HG03378 (cell line): ENCODE data around the gene LONP2.

Source experiments
- ATAC-seq: cut with Tn5 transposase; IDR thresholded peaks from one replicate; pipeline ENCODE4 v1.9.1; 2021; ENCODE audit warnings: mild to moderate bottlenecking, moderate library complexity; ENCODE audit not compliant: unreplicated experiment

LONP2 gene, protein sequence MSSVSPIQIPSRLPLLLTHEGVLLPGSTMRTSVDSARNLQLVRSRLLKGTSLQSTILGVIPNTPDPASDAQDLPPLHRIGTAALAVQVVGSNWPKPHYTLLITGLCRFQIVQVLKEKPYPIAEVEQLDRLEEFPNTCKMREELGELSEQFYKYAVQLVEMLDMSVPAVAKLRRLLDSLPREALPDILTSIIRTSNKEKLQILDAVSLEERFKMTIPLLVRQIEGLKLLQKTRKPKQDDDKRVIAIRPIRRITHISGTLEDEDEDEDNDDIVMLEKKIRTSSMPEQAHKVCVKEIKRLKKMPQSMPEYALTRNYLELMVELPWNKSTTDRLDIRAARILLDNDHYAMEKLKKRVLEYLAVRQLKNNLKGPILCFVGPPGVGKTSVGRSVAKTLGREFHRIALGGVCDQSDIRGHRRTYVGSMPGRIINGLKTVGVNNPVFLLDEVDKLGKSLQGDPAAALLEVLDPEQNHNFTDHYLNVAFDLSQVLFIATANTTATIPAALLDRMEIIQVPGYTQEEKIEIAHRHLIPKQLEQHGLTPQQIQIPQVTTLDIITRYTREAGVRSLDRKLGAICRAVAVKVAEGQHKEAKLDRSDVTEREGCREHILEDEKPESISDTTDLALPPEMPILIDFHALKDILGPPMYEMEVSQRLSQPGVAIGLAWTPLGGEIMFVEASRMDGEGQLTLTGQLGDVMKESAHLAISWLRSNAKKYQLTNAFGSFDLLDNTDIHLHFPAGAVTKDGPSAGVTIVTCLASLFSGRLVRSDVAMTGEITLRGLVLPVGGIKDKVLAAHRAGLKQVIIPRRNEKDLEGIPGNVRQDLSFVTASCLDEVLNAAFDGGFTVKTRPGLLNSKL

DNA sequence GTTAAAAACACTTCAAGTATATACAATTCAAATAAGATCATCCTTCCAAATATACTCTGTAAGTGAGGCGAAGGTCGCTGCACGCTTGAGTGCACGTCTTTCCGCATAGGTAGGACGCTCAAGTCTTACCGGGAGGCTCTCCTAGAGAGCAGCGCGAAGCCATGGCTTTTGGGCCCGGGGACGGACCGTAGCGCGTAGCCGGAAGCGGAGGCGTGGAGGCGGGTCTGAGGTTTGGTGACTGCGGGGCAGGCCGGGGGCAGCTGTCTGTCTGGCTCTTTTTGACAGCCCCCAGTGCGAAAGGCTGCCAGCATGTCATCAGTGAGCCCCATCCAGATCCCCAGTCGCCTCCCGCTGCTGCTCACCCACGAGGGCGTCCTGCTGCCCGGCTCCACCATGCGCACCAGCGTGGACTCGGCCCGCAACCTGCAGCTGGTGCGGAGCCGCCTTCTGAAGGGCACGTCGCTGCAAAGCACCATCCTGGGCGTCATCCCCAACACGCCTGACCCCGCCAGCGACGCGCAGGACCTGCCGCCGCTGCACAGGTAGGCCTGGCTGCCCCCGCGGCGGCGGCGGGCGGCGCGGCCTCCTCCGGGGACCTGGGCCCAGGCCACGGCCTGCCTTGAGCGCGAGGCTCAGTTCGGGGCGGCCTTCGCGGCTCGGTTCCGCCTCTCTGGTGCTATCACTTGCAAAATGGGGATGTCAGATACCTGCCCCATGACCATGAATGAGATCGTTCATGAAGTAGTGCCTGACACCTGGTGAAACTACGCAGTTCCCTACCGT is at the start of gene LONP2:
Gene LONP2, plus strand, starts transcription at position 221 of the 783 bp plus-strand sequence. Its CDS starts 89 bp downstream, at position 310.
- peak; percentile 96 for ATAC-seq

DNA sequence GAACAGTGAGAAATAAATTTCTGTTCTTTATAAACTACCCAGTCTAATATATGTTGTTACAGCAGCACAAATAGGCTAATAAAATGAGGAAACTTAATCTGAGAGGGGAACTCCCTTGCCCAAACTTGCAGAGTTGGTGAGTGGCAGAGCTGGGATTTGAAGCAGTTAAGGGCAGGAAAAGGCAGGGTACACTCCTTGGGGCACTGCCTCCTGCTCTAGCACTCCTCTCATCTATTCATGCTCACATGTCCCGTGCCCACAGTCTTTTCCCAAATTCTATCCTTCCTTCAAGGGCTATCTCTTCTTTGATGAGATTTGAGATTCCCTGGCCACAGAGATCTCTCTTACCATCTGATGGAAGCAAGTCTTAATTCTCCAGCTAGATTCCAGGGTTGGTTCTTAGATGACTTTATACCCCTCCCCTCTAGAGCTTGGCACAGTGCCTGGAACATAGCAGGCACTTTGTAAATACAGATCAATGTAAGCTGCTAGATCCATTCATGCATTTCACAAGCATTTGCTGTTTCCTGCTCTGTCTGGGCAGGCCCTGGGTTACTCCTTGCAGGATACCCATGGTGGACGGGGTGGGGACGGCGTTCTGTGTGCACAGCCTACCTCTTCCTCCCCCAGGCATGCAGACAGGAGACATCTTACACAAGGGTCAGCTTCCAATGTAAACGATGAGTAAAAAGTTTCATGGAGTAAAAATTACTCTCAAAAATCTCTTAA is 49.1 kb upstream of the LONP2 start:
- ATAC-seq: no peak

DNA sequence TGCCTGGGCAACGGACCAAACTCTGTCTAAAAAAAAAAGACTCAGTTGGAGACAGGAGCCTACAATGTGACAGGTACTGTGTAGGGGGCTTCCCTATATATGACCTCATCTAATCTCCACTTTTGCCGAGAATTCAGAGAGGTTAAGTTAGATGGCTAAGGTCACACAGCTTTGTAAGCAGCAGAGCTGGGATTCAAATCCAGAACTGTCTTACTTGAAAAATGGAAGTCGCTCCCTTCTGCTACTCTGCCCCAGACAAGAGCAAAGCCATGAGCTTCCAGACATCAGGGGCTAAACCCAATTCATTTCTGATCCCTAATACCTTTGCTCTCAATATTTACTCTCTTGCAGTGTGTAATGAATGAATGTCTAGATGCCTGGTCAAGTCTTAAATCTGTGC is 46.8 kb upstream of the LONP2 start:
- ATAC-seq: no peak

DNA sequence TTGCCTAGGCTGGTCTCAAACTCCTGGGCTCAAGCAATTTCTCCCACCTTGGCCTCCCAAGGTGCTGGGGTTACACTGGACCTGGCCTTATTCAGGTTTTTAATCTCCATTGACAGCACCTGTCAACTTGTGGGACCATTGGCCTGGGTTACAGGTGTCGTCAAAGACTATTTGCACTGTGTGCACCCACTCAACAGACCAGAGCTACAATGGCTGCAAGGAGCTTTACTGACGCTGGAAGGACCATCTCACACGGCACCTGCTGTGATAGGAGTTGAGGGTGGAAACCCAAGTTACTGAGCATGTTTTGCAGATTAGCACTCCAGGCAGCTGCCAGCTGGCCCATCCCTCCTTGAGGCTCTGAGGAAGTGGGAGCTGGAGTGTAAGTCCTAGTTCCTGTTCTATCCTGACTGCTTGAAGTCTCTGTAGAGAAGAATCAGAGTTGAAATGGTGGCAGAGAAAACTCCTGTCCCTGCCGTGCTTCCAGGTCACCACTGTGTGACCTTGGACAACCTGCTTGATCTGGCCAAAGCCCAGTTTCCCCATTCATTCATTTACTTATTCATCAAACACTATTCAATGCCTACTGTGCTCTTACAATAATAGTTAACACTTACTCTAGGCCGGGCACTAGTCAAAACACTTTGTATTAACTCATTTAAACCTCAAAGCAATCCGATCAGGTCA is 42.4 kb upstream of the LONP2 start:
- ATAC-seq: no peak

DNA sequence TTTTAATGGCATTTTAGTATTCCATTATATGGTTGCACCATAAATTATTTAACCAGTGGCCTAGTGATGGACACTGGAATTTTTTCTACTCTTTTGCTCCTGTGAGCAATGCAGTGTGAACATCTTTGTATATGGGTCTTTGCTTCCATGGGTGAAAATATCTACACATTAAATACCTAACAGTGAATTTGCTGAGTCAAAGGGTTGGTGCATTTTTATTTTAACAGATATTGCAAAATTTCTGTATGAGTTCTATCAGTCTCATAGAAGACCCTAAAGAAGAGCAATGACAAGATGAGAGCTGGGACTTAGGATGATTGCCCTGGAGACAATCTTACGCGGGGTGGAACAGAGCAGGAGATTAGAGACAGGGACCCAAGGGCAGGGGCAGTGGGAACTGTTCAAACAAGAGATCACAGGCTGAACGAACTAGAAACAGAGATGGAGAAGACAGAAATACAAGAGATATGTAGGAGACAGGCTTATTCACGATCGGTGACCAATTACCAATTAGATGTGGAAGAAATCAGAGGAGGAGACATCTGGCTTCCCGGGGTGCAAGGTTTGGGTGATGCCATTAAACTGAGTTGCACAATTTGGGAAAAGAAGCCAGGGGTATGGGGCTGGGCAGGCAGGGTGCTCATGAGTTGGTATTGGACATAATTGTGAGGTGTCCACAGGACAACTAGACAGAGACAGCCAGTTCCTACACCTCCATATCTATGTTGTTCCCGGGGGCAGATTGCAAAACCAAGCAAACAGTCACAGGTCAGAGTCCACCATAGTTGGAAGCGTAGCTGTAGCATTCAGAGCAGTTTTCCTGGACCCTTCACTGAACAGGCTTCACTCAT is 39.9 kb upstream of the LONP2 start:
- ATAC-seq: no peak

DNA sequence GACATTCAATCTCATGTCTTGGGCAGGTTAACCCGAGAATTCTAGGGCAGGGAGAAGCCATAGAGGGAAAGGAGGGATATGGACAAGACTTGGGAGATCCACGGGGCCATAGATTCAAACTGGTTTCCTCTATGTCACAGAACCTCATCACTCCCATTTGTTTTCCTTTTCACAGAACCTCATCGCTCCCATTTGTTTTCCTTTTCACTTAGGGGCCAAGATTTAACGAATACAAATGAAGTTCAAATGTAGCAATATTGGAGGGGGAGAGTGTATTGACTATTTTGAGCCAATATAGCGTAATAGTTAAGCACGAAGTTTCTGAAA is 39.3 kb upstream of the LONP2 start:
- ATAC-seq: no peak

DNA sequence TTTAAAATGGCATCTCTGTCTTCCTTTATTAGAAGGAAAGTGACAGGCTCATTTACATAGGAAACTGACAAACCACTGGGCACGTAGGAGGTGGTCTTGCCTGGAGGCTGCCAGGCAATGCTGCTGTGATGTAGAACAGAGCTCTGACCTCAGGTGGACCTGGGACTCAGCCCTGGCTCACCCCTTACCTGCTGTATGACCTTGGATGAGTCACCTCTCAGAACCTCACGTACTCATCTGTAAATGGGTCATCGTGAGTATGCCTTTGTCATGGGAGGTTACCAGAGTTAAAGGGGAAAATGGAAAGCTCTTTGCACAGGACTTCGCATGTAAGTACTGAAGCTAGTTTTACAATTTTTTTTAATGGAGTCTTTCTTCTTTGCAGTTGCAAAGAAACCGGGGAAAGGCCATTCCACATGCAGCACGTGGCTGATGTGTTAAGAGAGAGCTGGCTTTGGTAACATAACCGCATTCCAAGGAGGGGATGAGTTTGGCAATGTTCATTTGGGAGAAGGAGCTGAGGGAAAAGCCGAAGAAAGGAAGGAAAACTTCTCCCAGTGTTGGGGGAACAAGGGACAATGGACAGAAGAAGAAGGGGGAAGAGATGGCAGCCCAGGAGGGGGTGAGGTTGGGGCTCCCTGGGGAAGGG is 37.4 kb upstream of the LONP2 start:
- no peak for ATAC-seq

DNA sequence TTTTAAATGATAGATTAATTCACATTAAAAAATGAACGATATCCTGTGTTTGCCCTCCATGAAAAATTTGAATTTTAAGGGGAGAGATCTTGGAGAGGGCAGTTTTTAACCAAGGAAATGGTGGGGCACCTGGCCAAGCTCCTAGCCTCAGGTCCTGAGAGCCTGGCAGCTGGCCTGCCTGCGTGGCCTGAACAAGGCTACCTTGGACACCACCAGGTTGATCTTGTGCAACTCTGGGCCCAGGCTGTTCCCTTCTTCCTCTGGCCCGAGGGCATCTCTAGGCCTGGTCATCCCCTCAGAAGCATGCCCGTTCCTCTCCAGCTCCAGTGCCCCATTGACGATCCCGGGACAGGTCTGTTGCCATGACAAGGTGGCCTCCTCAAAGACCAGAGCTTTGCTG is 33.4 kb upstream of the LONP2 start:
- no peak for ATAC-seq

DNA sequence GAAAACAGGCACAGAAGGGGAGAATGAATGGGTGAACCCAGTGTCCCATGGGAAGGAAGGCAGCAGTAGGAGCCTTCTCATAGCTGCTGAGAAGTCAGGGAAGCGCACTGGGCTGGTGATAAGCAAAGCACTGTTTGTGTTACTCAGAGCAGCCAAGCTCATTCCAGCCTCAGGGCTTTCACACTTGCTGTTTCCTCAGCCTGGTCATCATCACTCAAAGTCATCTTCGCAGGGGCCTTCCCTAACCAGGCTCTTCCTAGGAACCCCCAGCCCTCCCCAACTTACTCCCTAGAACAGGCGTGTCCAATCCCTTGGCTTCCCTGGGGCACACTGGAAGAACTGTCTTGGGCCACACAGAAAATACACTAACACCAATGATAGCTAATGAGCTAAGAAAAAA is 32.1 kb upstream of the LONP2 start:
- ATAC-seq: no peak

DNA sequence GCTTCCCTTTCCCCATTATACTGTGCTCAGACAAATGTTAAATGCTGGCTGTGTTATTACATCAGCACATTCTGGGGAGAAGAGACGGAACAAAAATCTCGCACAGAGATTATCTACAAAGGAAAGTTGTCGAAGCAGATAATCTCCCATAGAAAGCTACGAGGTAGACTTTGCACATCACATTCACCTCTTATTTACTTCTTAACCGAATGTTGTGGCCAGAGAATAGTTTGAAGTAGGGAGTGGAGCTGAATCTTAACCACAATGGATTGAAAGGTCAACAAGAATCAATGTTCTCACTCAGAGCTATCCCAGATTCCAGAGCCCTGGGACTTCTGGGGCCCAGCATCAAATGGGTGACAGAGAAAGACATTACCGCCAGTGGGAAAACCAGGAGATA is 28.4 kb upstream of the LONP2 start:
- no peak for ATAC-seq

DNA sequence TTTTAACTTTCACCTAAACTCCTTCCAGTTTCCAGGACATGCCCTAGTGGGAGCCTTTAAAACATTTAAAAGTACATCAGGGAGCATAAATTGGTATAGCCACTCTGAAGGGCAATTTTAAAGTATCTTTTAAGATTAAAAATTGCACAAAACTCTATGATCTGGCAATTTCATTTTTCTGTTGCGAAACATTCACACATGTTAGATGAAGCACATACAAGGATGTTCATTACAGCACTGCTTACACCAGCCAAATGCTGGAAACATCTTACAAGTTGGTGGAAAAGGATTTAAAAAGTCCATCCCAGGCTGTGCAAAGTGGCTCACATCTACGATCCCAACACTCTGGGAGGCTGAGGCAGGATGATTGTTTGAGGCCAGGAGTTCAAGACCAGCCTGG is 26.4 kb upstream of the LONP2 start:
- no peak for ATAC-seq

DNA sequence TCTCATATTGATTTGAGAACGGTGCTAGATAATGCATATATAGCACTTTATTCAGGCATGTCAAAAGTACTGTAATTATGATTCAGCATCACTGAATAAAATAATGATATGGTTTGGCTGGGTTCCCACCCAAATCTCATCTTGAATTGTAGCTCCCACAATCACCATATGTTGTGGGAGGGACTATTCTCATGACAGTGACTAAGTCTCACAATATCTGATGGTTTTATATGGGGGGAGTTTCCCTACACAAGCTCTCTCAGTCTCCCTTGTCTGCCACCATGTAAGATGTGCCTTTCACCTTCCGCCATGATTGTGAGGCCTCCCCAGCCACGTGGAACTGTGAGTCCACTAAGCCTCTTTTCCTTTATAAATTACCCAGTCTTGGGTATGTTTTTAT is 25.6 kb upstream of the LONP2 start:
- no peak for ATAC-seq

DNA sequence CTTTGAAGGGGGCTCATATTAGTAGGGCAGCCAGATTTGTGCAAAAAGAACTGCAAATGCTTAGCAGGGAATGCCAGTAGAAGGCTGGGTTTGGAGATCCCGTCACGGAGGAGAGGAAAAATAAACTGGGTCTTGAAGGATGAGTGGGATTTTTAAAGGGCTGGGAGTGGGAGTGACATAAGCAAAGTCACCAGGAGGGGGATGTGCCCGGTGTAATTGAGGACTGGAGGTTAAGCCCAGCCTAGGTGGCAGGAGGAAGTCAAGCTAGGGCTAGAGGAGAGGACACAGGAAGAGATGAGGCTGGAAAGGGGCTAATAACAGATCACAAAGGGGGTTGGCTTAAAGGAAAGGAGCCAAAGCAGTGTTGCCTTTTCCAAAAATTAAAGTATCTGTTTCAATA is 23.2 kb upstream of the LONP2 start:
- ATAC-seq: no peak

DNA sequence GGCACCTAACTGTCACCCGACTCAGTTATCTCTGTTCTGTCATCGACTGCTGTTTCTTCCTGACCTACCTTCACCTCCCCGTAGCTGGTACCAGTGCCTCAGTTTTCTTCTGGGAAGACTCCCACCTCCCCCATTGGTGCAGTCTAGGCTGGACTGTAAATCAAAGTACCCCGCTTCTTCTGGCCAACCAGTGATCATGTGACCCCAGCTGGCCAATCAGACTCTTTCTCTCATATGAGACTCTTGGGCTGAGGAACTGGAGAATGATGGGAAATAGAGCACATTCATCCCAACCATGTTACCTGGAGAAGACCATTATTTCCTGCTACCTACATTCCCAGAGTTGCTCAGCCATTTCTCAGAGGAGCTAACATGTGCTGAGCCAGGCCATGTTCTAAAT is 20.6 kb upstream of the LONP2 start:
- no peak for ATAC-seq

DNA sequence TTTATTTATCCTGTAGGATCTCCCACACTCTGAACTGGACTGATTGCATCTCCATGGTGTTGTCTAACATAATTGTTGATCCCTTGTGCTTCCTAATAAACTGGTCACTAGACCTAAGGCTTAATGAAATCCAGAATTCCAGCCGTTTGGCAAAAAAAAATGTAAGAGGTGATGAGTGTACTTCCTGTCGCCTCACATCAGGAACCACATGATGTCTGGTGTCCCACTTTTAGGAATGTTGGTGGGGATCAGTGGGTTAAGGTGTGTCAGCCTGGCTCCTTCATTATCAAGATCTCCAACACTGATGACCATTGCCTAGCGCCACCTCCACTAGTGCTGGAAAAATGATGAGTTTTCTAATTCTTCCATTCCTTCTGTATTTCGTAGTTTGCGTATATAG is 18.6 kb upstream of the LONP2 start:
- ATAC-seq: no peak

DNA sequence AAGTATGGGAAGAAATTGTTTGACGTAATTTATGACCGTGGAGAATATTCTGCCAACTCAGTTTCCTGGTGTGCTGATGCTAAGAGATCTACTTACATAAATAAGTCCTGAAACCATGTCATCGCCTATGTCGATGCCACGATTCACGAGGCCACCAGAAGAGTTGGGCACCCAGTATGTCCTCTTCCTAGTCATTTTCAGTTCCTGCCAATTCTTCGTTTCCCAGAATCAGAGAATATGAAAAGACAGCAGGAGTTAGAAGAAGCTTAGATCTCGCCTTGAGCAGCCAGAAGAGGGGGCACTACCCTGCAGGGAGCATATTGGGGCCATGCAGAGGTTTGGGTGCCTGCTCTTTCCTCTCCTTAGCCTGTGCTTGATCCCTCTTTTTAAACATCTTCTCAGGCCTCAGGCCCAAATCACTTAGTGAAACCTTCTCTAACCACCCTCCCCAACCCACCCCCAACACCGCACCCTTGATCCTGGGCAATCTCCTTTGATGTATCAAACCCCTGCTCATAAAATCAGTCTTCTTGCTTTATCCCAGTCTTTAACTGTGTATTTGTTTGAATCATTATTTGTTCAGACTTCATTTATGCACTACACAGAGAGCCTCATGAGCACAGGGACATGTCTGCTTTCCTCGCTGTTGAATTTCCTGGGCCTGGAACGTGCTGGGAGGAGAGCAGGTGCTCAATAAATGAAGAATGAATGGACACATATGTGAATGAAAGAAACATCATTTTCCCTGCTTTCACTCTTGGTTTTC is 12.2 kb upstream of the LONP2 start:
- peak; percentile 61 for ATAC-seq

DNA sequence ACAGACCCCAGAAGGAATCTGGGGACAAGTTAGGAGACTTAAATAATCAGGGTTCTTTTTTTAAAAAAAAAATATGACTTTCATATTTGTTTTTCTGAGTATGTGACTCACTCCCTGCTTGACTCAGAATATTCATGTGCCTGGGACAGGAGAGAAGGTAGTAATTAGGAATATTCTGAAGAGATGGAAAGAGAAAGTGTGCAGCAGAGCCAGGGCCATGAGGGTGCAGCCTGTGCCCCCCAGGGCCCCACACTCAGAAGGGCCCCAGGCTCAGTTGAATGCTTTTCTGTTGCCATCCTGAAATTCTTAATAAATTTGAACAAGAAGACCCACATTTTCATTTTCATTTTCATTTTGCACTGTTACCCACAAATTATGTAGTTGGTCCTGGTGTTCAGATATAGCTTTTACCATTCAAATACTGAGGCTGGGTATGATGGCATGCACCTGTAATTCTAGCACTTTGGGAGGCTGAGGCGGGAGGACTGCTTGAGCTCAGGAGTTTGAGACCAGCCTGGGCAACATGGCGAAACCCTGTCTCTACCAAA is 11.5 kb upstream of the LONP2 start:
- no peak for ATAC-seq

DNA sequence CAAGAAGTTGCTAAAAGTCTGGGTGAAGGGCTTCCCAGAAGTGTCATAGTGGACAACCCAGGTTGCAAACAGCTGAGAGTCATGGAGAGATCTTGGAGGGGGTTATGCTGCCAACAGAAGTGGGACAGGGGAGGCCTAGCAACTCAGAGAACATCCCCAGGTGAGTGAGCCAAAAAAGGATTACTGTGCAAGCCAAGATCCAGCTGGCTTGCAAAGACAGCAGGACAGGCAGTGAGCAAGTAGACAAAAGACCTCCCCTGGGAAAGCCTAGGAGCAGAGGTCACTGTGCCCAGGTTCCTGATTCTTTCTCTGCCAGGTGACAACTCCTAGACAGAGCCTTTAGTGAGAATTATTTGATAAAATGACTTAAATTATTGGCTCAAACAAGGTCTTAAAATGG is 9.5 kb upstream of the LONP2 start:
- ATAC-seq: no peak
